NCI-H1436 treated with DMSO at 0.1 percent for 48 hours (cell line): ENCODE measurements around the gene CERKL.
A peak's percentile ranks its signal among the peaks of the same experiment; 100 is the strongest.
"Not testable (repeated sequence)": the region's sequence is repeated elsewhere in the genome, so short reads cannot be mapped to it uniquely, and the experiment has no call there.

Experiments used
- DNase-seq: peaks from one replicate; lab custom pipeline; 2025; lab: John Stamatoyannopoulos, UW

Gene CERKL

GRCh38 chr2:181656450-181657291 is at the start of gene CERKL:
CERKL (minus strand) TSS chr2:181657105; CDS start chr2:181657006, 99 bp downstream.
- no peak for DNase-seq

DNA sequence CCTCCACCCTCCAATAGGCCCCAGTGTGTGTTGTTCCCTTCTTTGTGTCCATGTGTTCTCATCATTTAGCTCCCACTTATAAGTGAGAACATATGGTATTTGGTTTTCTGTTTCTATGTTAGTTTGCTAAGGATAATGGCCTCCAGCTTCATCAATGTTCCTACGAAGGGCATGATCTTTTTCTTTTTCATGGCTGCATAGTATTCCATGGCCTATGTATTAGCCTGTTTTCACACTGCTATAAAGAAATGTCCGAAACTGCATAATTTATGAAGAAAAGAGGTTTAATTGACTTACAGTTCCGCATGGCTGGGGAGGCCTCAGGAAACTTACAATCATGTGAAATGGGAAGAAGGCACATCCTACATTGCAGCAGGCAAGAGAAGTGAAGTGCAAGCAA is 45.6 kb upstream of the CERKL start:
- DNase-seq: not testable (repeated sequence)

DNA sequence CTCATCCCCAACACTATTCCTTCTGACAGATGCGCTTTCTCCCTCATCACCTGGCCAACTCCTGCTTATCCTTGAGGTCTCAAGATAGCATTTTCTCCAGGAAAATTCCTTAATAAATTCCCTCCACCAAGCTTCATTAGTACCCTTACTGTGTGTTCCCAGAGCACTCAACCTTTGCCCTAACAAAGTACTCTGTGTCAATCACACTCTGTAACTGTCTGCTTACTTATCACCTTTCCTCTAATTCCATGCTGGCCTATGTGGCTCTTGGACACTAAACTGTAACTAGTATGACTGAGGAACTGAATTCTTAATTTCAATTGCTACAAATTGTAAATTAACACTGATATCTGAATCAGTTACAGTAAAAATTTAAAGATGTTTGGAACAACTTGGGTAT is 41.3 kb upstream of the CERKL start:
- DNase-seq: no peak

GRCh38 chr2:181697571-181697970 is 40.7 kb upstream of the CERKL start:
- no peak for DNase-seq

- no peak for DNase-seq
Observed at GRCh38 chr2:181697126-181697525, 40.2 kb upstream of the CERKL start.

DNA sequence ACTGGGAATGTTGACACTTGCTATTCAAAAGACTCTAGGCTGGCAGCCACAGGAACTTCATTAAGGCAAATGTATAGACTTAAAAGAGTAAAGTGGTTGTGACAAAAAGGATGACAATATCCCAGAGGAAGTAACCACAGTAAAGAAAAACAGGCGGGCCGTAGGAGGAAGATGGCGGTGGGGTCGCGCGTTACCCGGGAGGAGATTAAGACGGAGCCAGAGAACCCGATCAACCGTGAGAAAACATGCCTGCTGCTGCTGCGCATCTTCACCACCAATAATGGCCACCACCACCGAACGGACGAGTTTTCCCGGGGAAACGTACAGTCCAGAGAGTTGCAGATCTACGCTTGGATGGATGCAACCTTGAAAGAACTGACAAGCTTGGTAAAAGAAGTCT is 37.4 kb upstream of the CERKL start:
- no peak for DNase-seq

DNA sequence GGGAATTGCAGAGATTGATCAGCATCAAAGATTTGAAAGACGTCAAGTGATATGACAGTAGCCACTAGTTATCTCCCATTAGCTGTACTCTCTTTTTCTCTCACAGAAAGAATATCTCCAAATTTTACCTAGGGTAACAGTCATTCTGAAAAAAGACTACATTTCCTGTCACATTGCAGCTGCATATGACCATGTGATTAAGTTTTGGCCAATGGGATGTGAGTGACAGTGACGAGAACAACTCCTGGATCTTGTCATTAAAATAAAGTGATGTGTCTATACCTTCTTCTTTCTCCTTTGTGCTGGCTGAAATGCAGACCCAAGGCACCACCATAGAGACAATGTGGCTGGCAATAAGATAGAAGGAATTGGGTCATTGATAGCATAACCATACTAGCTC is 34.0 kb upstream of the CERKL start:
- no peak for DNase-seq

DNA sequence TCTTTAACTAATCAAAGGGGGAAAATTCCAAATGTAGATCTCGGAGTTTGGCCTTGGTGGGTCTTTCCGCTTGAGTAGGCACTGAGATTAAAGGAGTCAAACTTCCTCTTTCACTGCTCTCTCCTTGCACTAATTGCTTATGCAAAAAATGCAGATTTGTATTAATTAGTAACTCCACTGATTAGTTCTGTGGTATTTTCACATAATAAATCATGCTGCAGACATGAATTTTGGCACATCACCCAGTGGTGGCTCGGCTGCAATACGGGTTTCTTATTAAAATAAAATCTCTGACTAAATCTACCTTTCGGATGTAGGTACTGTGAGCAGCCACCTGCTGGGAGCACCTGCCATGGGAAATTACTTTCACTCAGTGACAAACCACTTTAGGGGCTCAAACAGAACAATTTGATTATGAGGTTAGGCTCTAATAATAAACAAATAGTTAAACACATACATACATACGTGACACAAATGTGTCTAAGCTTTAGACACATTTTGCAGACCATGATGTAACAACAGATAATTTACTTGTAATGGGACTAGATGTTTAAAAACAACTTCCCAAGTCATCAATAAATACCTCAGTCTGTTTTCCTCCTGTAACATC is 29.8 kb upstream of the CERKL start:
- peak; percentile 30 for DNase-seq

- DNase-seq: no peak
Observed at GRCh38 chr2:181685150-181685688, 28.3 kb upstream of the CERKL start.

GRCh38 chr2:181684454-181685149 is 27.7 kb upstream of the CERKL start:
- DNase-seq: no peak

- DNase-seq: no peak
Observed at GRCh38 chr2:181683518-181684453, 26.9 kb upstream of the CERKL start.

- no peak for DNase-seq
Observed at GRCh38 chr2:181682795-181683517, 26.1 kb upstream of the CERKL start.

- DNase-seq: no peak
Observed at GRCh38 chr2:181682026-181682789, 25.3 kb upstream of the CERKL start.

DNA sequence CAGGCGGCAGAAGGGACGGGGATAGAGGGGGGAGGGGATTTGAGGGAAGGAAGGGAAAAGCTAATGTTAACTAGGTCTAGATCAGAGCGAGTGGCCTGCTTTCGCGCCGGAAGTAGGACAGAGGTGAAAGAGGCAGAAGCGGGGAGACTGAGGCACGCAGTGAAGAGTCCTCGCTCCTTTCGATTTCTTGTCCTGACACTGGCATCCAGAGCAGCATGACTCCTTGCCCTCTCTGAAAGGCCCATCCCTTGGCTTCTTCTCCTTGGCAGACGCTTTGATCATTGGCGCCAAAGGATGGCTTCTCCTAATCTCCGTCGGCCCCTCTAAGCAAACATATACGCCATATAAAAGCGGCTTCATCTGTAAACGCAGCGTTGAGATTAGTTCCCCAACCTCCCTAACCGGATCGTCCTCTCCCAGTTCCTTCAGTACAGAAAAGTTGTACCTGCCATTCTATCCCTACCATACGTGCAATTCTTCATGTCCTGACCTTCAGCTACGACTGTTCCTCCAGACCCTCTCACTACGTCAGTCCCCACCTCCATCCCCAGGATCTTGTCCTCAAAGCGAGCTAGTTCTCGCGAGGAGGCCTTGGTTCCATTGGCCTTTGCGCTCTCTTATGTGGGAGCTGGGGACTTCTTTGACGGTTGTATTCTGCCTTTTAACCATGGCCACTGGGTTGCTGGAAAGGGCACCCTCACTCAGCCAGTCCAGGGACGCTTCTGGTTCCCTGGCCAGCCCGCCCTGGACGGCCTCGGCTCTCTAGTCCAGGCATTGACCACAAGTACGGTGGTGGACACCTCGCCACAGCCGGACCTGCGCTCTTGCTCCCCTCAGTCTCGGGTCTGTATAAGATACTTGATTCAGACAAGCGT is 24.3 kb upstream of the CERKL start:
- DNase-seq: no peak

GRCh38 chr2:181680055-181680936 is 23.4 kb upstream of the CERKL start, which contains the start of gene NEUROD1:
NEUROD1 (minus strand) TSS chr2:181680517; CDS start chr2:181678860, 1,657 bp downstream.
- DNase-seq: no peak

DNA sequence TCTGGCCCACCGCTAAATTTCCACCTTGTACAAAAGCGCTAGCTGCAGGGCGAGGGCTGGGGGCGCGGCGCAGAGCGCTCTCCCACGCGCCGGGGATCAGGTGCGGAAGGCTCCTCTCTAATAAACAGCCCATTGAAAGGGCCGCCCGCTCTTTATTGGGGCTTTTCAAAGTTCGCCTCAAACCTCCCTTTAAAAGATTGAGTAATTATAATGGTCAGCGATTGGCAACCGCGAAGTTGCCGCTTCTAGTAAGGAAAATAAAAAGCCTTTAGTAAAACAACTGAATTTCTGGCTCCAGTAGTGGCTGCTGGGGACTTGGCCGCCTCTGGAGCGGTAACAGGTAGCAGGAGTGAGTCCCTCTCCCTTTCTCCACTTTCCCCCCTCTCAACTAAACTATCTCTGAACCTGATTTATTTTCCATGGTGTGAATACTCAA is 22.7 kb upstream of the CERKL start:
- DNase-seq: no peak

DNA sequence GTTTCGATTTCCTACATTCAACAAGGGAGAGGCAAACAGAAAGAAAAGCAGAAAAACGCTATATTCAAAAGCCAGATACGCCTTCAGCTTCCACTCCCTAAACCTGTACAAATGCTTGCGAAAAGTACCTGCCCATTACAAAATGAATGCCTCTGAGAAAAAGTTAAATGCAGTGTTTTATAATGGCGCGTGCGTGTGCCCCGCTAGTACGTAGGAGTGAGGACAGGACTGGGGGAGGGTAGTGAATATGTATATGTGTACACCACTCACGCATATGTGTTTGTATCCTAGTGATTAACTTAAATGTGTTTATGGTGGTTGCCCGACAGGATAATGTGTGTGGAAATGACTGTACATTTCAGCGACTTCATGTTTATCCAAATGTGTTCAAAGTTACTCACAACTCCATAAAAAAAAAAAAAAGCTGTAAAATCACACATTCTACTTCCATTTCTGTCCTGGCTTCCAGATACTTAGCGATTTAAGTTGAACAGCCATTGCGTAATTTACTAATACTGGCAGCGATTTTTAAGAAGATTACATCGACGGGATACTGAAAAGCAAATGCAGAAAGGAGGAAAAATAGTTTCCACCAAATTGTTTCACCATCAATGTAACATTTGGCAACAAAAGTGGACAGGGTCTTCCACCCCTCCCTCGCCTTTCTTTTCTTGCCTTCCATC is 22.1 kb upstream of the CERKL start:
- no peak for DNase-seq
